HepG2 (cell line): ENCODE results near the gene GRB2. TPM values are rescaled to one million over a fixed set of nuclear protein-coding genes. Genes with fewer than 3 reads are reported as not detected.

Experiments used
- CHCHD3 ChIP-seq: sonication (generic); formaldehyde crosslinking; IDR thresholded peaks from 2 replicates; pipeline ENCODE4 v1.8.0; 2022; ENCODE audit warnings: mild to moderate bottlenecking, missing genetic modification reagents, moderate library complexity
- DNMT3B ChIP-seq: conservative IDR thresholded peaks from 2 replicates; pipeline ENCODE4 v1.6.1; 2016; ENCODE audit warnings: missing biosample characterization, control low read depth
- HNRNPK ChIP-seq: fragments of 200-400 bp; formaldehyde crosslinking; IDR thresholded peaks from 2 replicates; pipeline ENCODE4 v1.6.1; 2018; ENCODE audit warnings: low read length, low read depth, moderate library complexity, mild to moderate bottlenecking; ENCODE audit not compliant: poor library complexity, severe bottlenecking
- HOXA7 ChIP-seq: sonication (generic); formaldehyde crosslinking; IDR thresholded peaks from 2 replicates; pipeline ENCODE4 v1.8.1; 2022; ENCODE audit warnings: mild to moderate bottlenecking, missing genetic modification reagents, moderate library complexity
- ISL2 ChIP-seq: sonication (generic); formaldehyde crosslinking; IDR thresholded peaks from 2 replicates; pipeline ENCODE4 v1.5.0; 2020; ENCODE audit warnings: missing genetic modification reagents
- JUN ChIP-seq: sonication (generic); formaldehyde crosslinking; IDR thresholded peaks from 2 replicates; pipeline ENCODE4 v1.4.0; 2020; ENCODE audit warnings: mild to moderate bottlenecking, missing genetic modification reagents
- MBNL3 ChIP-seq: fragments of 250-450 bp; sonication (Bioruptor Pico); conservative IDR thresholded peaks from 2 replicates; pipeline ENCODE4 v1.8.0; 2022; ENCODE audit warnings: mild to moderate bottlenecking, inconsistent platforms
- MXD1 ChIP-seq: sonication (generic); formaldehyde crosslinking; IDR thresholded peaks from 2 replicates; pipeline ENCODE4 v1.4.0; 2020; ENCODE audit warnings: mild to moderate bottlenecking, missing genetic modification reagents
- POLR2A ChIP-seq, 2 experiments: IDR thresholded peaks; 2 replicates each; pipeline ENCODE4 v1.6.1; 2011; ENCODE audit warnings: low read depth in 2 of 2, low read length in 2 of 2, mild to moderate bottlenecking in 1 of 2, moderate library complexity in 1 of 2; ENCODE audit not compliant: insufficient read depth in 1 of 2
- PPARG ChIP-seq: conservative IDR thresholded peaks from 2 replicates; pipeline ENCODE4 v1.6.1; 2016; ENCODE audit warnings: missing biosample characterization, missing genetic modification reagents
- RAD51 ChIP-seq: fragments of 450-650 bp; IDR thresholded peaks from 2 replicates; pipeline ENCODE4 v1.6.1; 2016; ENCODE audit warnings: borderline replicate concordance
- SKI ChIP-seq: fragments of 450-650 bp; IDR thresholded peaks from one replicate; pipeline ENCODE4 v1.6.1; 2018; ENCODE audit warnings: mild to moderate bottlenecking; ENCODE audit not compliant: partially characterized antibody
- SMAD9 ChIP-seq: sonication (generic); formaldehyde crosslinking; IDR thresholded peaks from 2 replicates; pipeline ENCODE4 v1.5.1; 2020; ENCODE audit warnings: mild to moderate bottlenecking, missing genetic modification reagents
- TCF12 ChIP-seq, 2 experiments: fragments of 450-650 bp in 1 of 2; sonication (generic) in 1 of 2; formaldehyde crosslinking in 1 of 2; IDR thresholded peaks; 2 replicates each; pipeline versions ENCODE4 v1.6.1 to v1.8.0; 2017 to 2022; ENCODE audit warnings: antibody characterized with exemption in 1 of 2, mild to moderate bottlenecking in 1 of 2, missing genetic modification reagents in 1 of 2, moderate library complexity in 1 of 2
- THAP8 ChIP-seq: sonication (generic); formaldehyde crosslinking; IDR thresholded peaks from 2 replicates; pipeline ENCODE4 v1.5.1; 2020; ENCODE audit warnings: missing genetic modification reagents, mild to moderate bottlenecking, borderline replicate concordance
- ZBTB20 ChIP-seq: sonication (generic); formaldehyde crosslinking; IDR thresholded peaks from 2 replicates; pipeline ENCODE4 v1.8.1; 2023; ENCODE audit warnings: missing genetic modification reagents, low read depth, mild to moderate bottlenecking, borderline replicate concordance
- ZBTB3 ChIP-seq: sonication (generic); formaldehyde crosslinking; IDR thresholded peaks from 2 replicates; pipeline ENCODE4 v1.4.0; 2020; ENCODE audit warnings: low read depth, mild to moderate bottlenecking, moderate library complexity, missing genetic modification reagents, borderline replicate concordance
- ZFAT ChIP-seq: sonication (generic); formaldehyde crosslinking; conservative IDR thresholded peaks from 2 replicates; pipeline ENCODE4 v1.8.1; 2023; ENCODE audit warnings: missing genetic modification reagents, inconsistent platforms
- ZFP1 ChIP-seq: IDR thresholded peaks from 2 replicates; pipeline ENCODE4 v1.6.1; 2016
- ZFP36L2 ChIP-seq: sonication (generic); formaldehyde crosslinking; IDR thresholded peaks from 2 replicates; pipeline ENCODE4 v1.4.0; 2020; ENCODE audit warnings: missing genetic modification reagents
- ZFP41 ChIP-seq: sonication (generic); formaldehyde crosslinking; IDR thresholded peaks from 2 replicates; pipeline ENCODE4 v1.4.0; 2020; ENCODE audit warnings: mild to moderate bottlenecking, missing genetic modification reagents, borderline replicate concordance
- ZNF446 ChIP-seq: sonication (generic); formaldehyde crosslinking; IDR thresholded peaks from 2 replicates; pipeline ENCODE4 v1.5.0; 2020; ENCODE audit warnings: mild to moderate bottlenecking, missing genetic modification reagents
- ZNF460 ChIP-seq: sonication (generic); formaldehyde crosslinking; IDR thresholded peaks from 2 replicates; pipeline ENCODE4 v1.5.1; 2020; ENCODE audit warnings: missing genetic modification reagents, mild to moderate bottlenecking, borderline replicate concordance
- ZNF720 ChIP-seq: sonication (generic); formaldehyde crosslinking; IDR thresholded peaks from 2 replicates; pipeline ENCODE4 v1.4.0; 2020; ENCODE audit warnings: missing genetic modification reagents
- ZNF781 ChIP-seq: sonication (generic); formaldehyde crosslinking; IDR thresholded peaks from 2 replicates; pipeline ENCODE4 v1.5.1; 2020; ENCODE audit warnings: borderline replicate concordance, mild to moderate bottlenecking, missing genetic modification reagents; ENCODE audit errors: not compliant biosample characterization
- ZNF883 ChIP-seq: sonication (generic); formaldehyde crosslinking; IDR thresholded peaks from 2 replicates; pipeline ENCODE4 v1.5.1; 2020; ENCODE audit warnings: mild to moderate bottlenecking, missing genetic modification reagents; ENCODE audit errors: not compliant biosample characterization
- ZSCAN12 ChIP-seq: sonication (generic); formaldehyde crosslinking; IDR thresholded peaks from 2 replicates; pipeline ENCODE4 v1.9.0; 2021; ENCODE audit warnings: mild to moderate bottlenecking, missing genetic modification reagents
- polyA plus RNA-seq, 8 experiments: library from polyadenylated mRNA; depleted of rRNA in 3 of 8; stranded (reverse) in 7 of 8; unstranded in 1 of 8; fragments of >200 nt; fragmentation: Illumina TruSeq in 4 of 8; extraction: Trizol in 4 of 8; gene quantifications; 2 replicates each; pipeline versions ENCODE4 v1.2.1 to v1.2.3, GENCODE V29; 2011 to 2016; ENCODE audit warnings: low read depth in 4 of 8, missing spikeins in 1 of 8, mixed read lengths in 1 of 8; ENCODE audit not compliant: insufficient read depth in 1 of 8
- total RNA-seq, 5 experiments: library from RNA; depleted of rRNA; stranded (reverse); fragments of >200 nt; fragmentation: Illumina TruSeq; extraction: Trizol; gene quantifications; 2 replicates each; pipeline ENCODE4 v1.2.3, GENCODE V29; 2016; ENCODE audit warnings: low read depth in 1 of 5
- TF ChIP-seq, protein P1 (sequence below): sonication (generic); formaldehyde crosslinking; IDR thresholded peaks from 2 replicates; pipeline ENCODE4 v1.4.0; 2020; ENCODE audit warnings: missing genetic modification reagents
- TF ChIP-seq, protein P2 (sequence below): sonication (generic); formaldehyde crosslinking; IDR thresholded peaks from 2 replicates; pipeline ENCODE4 v1.8.1; 2023; ENCODE audit warnings: mild to moderate bottlenecking, missing genetic modification reagents

GRB2 gene
- total and polyA plus RNA-seq, 2 of the 13 experiments (the other 11 are each of a cell fraction or from before 2014, with no cell fraction given) = 84.6 to 92.3 TPM

DNA sequence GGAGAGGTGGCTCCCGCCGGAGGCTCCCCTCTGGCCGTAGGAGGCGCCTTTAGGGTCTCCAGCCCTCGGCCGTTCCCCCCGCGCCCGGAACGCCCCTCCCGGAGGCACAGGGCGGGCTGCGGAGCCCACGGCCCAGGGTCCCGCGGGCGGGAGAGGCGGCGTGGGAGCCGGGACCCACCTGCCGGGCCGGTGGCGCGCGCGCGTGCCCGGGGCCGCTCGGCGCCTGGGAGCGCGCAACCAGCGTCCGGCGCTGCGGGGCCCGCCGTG is 134.6 kb downstream of the GRB2 start, which contains the start of gene MIF4GD (continued):
- TF ChIP-seq ZFP1 (CRISPR knock-in tag) (no peak), ISL2 (CRISPR knock-in tag) (no peak; the same call in 1 of the 2 replicates), ZBTB20 (CRISPR knock-in tag) (no peak), HOXA7 (no peak), DNMT3B (CRISPR knock-in tag) (0 out of 2 replicates have a peak, but pooled peaks have one; percentile 6), ZNF446 (CRISPR knock-in tag) (0 out of 2 replicates have a peak, but pooled peaks have one; percentile 9), JUN (CRISPR knock-in tag) (no peak), ZSCAN12 (CRISPR knock-in tag) (0 out of 2 replicates have a peak, but pooled peaks have one; percentile 12), ZNF781 (CRISPR knock-in tag) (no peak), ZFP36L2 (CRISPR knock-in tag) (no peak), CHCHD3 (CRISPR knock-in tag) (no peak), POLR2A (IDR thresholded peaks at IDR 0.05; ENCODE audit: insufficient read depth in 1 of 2, low read depth in 2 of 2, low read length in 2 of 2) (peak in 1 of 2 experiments; percentile 20; a peak in 1 of 4 replicates), SKI (no peak), MBNL3 (CRISPR knock-in tag) (no peak), HNRNPK (no peak), ZNF883 (CRISPR knock-in tag) (no peak), TCF12 (IDR thresholded peaks at IDR 0.05) (no peak), TCF12 (CRISPR knock-in tag; IDR thresholded peaks at IDR 0.05) (peak; percentile 19; the same call in 1 of the 2 replicates), ZNF720 (CRISPR knock-in tag) (no peak), ZFAT (CRISPR knock-in tag) (no peak), RAD51 (no peak), ZNF460 (CRISPR knock-in tag) (no peak), ZBTB3 (CRISPR knock-in tag) (no peak), PPARG (no peak), THAP8 (CRISPR knock-in tag) (no peak), SMAD9 (no peak), ZFP41 (CRISPR knock-in tag) (no peak), MXD1 (0 out of 2 replicates have a peak, but pooled peaks have one; percentile 28)
- TF ChIP-seq, protein P1, sequence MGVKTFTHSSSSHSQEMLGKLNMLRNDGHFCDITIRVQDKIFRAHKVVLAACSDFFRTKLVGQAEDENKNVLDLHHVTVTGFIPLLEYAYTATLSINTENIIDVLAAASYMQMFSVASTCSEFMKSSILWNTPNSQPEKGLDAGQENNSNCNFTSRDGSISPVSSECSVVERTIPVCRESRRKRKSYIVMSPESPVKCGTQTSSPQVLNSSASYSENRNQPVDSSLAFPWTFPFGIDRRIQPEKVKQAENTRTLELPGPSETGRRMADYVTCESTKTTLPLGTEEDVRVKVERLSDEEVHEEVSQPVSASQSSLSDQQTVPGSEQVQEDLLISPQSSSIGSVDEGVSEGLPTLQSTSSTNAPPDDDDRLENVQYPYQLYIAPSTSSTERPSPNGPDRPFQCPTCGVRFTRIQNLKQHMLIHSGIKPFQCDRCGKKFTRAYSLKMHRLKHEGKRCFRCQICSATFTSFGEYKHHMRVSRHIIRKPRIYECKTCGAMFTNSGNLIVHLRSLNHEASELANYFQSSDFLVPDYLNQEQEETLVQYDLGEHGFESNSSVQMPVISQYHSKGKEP (CRISPR knock-in tag) = no peak
- TF ChIP-seq, protein P2, sequence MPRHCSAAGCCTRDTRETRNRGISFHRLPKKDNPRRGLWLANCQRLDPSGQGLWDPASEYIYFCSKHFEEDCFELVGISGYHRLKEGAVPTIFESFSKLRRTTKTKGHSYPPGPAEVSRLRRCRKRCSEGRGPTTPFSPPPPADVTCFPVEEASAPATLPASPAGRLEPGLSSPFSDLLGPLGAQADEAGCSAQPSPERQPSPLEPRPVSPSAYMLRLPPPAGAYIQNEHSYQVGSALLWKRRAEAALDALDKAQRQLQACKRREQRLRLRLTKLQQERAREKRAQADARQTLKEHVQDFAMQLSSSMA (CRISPR knock-in tag) = 0 out of 2 replicates have a peak, but pooled peaks have one; percentile 7
